Upper lobe of left lung (tissue), 6 donors: ENCODE results near the gene PTPRN2. TPM values are rescaled to one million over a fixed set of nuclear protein-coding genes. Genes with fewer than 3 reads are reported as not detected.
"Not testable (repeated sequence)": the region's sequence is repeated elsewhere in the genome, so short reads cannot be mapped to it uniquely, and the experiment has no call there.

Source experiments
- ATAC-seq, 2 donors: fragments of 200-7000 bp; cut with Tn5 transposase; one replicate each; pipeline ENCODE4 v1.9.1; 2022; ENCODE audit warnings: mild to moderate bottlenecking in 2 of 2, moderate library complexity in 2 of 2; ENCODE audit not compliant: low FRiP score in 2 of 2
- DNase-seq, 2 donors: peaks; one replicate each; pipeline ENCODE4 v3.0.0-alpha.2; 2019 to 2020
- H3K27ac ChIP-seq, 4 donors: fragments of 200-600 bp; sonication (generic); one replicate each; pipeline ENCODE4 v1.5.1; 2016 to 2019
- H3K27me3 ChIP-seq, 4 donors: fragments of 200-600 bp; sonication (generic); one replicate each; pipeline ENCODE4 v1.5.1; 2017 to 2019
- H3K36me3 ChIP-seq, 4 donors: fragments of 200-600 bp; sonication (generic); one replicate each; pipeline ENCODE4 v1.5.1; 2016 to 2019
- H3K4me1 ChIP-seq, 4 donors: fragments of 200-600 bp; sonication (generic); one replicate each; pipeline ENCODE4 v1.5.1; 2018 to 2019
- H3K4me3 ChIP-seq, 4 donors: fragments of 200-600 bp; sonication (generic); one replicate each; pipeline ENCODE4 v1.5.1; 2017 to 2019; ENCODE audit warnings: mild to moderate bottlenecking in 2 of 4, moderate library complexity in 1 of 4
- H3K9me3 ChIP-seq, 4 donors: fragments of 200-600 bp; sonication (generic); one replicate each; pipeline ENCODE4 v1.5.1; 2018 to 2019
- EP300 ChIP-seq, 4 donors: sonication (generic); formaldehyde crosslinking; IDR thresholded peaks; one replicate each; pipeline ENCODE4 v1.5.1; 2017; ENCODE audit warnings: antibody characterized with exemption in 4 of 4, control low read depth in 2 of 4
- POLR2A ChIP-seq, 4 donors: fragments of 450-650 bp; IDR thresholded peaks; one replicate each; pipeline ENCODE4 v1.5.1; 2016 to 2017; ENCODE audit warnings: antibody characterized with exemption in 4 of 4, mild to moderate bottlenecking in 2 of 4
- POLR2AphosphoS5 ChIP-seq, 2 donors: sonication (generic); formaldehyde crosslinking; IDR thresholded peaks; one replicate each; pipeline ENCODE4 v1.5.1; 2017; ENCODE audit warnings: antibody characterized with exemption in 2 of 2
- WGBS, 2 donors: methylation state at CpG; one replicate each; pipeline ENCODE4 v1.1.5; 2017 to 2018; 5-methylcytosine and 5-hydroxymethylcytosine counted together
- total RNA-seq, 6 donors: library from RNA; depleted of rRNA in 4 of 6; stranded (reverse); fragments of >200 nt in 4 of 6; gene quantifications; one replicate each; pipeline versions ENCODE4 v1.1.0 to v1.2.1, GENCODE V29; 2016 to 2021
- TF ChIP-seq, protein P1 (sequence below), 6 experiments: fragments of 450-650 bp in 4 of 6; fragments of 200-600 bp in 2 of 6; sonication (generic) in 2 of 6; IDR thresholded peaks; one replicate each; pipeline ENCODE4 v1.5.1; 2016 to 2019; ENCODE audit warnings: antibody characterized with exemption in 6 of 6
- donor health status: DM: no; HTN: no; CAD: no; lungs with moderate emphysema.
- donor health status: DM: no; HTN: yes; CAD: no; lungs with severe emphysema.

PTPRN2 gene
- total RNA-seq, 6 donors from 2014 or later, result 3.3 to 7.9 (median 5.2) TPM

DNA sequence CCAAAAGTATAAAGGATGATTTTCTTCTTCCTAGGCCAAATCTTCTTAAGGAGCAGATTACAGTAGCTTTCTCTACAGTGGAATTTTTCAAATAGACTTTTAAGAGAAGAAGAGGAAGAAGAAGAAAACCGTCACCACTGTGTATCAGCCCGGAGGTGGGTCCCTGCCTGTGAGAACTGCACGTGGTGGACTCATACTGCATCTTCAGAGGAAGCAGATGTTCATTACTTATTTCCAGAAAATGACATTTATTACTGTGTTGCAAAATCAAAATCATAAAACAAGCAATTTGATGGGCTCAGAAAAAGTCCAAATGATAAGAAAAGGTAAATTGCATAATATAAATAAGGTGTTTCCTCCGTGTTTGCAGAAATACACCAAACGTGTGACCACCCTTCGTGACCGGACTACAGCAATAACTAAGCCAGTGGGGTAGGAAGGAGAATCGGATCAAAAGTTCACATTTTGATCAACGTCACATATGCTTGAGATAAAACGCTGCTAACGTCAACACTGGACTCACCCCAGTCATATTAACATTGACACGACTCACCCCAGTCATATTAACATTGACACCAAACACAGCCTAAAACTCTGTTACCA, 179.2 kb downstream of the PTPRN2 start:
- no peak overlapping the region for H3K4me3 ChIP-seq
- WGBS, 2 donors, result 42 to 55% methylated on average over 12 of the region's 12 CpGs
- ATAC-seq, result no peak
- H3K4me1 ChIP-seq, result no peaks in the 10 kb centered on the region
- no peaks in the 10 kb centered on the region for H3K36me3 ChIP-seq
- TF ChIP-seq EP300 (IDR thresholded peaks at IDR 0.05) (no peak), POLR2A (IDR thresholded peaks at IDR 0.05) (no peak), POLR2AphosphoS5 (IDR thresholded peaks at IDR 0.05) (no peak)
- TF ChIP-seq, protein P1, sequence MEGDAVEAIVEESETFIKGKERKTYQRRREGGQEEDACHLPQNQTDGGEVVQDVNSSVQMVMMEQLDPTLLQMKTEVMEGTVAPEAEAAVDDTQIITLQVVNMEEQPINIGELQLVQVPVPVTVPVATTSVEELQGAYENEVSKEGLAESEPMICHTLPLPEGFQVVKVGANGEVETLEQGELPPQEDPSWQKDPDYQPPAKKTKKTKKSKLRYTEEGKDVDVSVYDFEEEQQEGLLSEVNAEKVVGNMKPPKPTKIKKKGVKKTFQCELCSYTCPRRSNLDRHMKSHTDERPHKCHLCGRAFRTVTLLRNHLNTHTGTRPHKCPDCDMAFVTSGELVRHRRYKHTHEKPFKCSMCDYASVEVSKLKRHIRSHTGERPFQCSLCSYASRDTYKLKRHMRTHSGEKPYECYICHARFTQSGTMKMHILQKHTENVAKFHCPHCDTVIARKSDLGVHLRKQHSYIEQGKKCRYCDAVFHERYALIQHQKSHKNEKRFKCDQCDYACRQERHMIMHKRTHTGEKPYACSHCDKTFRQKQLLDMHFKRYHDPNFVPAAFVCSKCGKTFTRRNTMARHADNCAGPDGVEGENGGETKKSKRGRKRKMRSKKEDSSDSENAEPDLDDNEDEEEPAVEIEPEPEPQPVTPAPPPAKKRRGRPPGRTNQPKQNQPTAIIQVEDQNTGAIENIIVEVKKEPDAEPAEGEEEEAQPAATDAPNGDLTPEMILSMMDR (IDR thresholded peaks at IDR 0.05), result no peak
- no peak for DNase-seq
- no peaks in the 10 kb centered on the region for H3K27me3 ChIP-seq
- no peaks in the 10 kb centered on the region for H3K9me3 ChIP-seq
- no peak overlapping the region for H3K27ac ChIP-seq

DNA sequence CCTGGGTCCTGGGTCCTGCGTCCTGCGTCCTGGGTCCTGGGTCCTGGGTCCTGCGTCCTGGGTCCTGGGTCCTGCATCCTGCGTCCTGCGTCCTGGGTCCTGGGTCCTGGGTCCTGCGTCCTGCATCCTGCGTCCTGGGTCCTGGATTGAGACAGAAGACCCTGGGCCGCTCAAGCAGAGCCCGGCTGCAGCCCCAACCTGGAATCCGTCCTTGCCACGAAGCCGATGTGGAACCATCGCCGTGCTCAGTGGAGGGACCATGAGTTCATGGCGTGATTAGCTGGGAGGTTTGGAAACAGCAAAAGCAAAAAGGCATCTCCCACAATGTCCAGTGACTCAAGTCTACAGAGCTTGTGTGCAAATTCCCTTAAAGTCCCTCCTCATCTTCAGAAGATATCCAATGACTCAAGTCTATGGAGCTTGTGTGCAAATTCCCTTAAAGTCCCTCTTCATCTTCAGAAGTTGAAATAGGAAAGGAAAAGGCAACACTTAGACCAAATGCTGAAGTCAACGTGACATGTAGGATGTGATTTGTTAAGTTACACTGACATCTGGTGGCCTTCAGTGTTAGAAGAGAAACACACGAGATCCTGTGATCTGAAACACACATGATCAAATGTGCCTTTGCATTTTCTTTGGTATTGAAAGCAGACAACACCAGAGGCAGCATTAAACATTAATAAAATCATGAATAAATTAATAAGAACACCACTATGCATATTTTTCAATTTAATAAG, 179.9 kb downstream of the PTPRN2 start:
- H3K4me3 ChIP-seq, result no peak overlapping the region
- ATAC-seq, result no peak
- H3K9me3 ChIP-seq, result no peaks in the 10 kb centered on the region
- no peaks in the 10 kb centered on the region for H3K27me3 ChIP-seq
- H3K27ac ChIP-seq, result no peak overlapping the region
- no peaks in the 10 kb centered on the region for H3K4me1 ChIP-seq
- TF ChIP-seq, protein P1 (IDR thresholded peaks at IDR 0.05), result peak in 4 of 6 experiments; percentile 9 to 61 (median 58)
- TF ChIP-seq POLR2AphosphoS5 (IDR thresholded peaks at IDR 0.05) (no peak), POLR2A (IDR thresholded peaks at IDR 0.05) (no peak), EP300 (IDR thresholded peaks at IDR 0.05) (no peak)
- no peak for DNase-seq
- WGBS, 2 donors, result 69 to 72% methylated on average over 10 to 11 of the region's 17 CpGs
- H3K36me3 ChIP-seq, result no peaks in the 10 kb centered on the region

DNA sequence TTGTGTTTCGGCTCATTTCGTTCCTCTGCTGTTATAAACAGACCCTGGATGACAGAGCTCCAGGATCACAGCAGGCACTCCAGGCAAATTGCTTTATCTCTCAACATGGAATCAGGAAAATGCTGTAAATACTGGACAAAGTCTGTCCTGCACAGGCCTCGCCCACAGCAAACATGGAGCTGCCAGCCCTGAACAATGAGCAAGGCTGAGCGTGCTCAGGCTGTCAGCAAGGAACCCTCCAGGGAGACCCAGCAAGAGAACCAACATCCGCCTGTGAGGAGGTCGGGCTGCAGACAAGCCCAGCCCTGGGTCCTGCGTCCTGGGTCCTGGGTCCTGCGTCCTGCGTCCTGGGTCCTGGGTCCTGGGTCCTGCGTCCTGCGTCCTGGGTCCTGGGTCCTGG, 180.8 kb downstream of the PTPRN2 start:
- no peaks in the 10 kb centered on the region for H3K36me3 ChIP-seq
- ATAC-seq (no peak), DNase-seq (no peak)
- no peaks in the 10 kb centered on the region for H3K9me3 ChIP-seq
- H3K27me3 ChIP-seq, result no peaks in the 10 kb centered on the region
- H3K4me1 ChIP-seq, result no peaks in the 10 kb centered on the region
- no peak for TF ChIP-seq EP300 (IDR thresholded peaks at IDR 0.05)
- no peak for TF ChIP-seq POLR2A (IDR thresholded peaks at IDR 0.05)
- TF ChIP-seq POLR2AphosphoS5 (IDR thresholded peaks at IDR 0.05), result no peak
- TF ChIP-seq, protein P1 (IDR thresholded peaks at IDR 0.05), result no peak
- WGBS, 2 donors, result 81 to 83% methylated on average over 7 to 9 of the region's 11 CpGs
- H3K4me3 ChIP-seq, result no peak overlapping the region
- H3K27ac ChIP-seq, result no peak overlapping the region

DNA sequence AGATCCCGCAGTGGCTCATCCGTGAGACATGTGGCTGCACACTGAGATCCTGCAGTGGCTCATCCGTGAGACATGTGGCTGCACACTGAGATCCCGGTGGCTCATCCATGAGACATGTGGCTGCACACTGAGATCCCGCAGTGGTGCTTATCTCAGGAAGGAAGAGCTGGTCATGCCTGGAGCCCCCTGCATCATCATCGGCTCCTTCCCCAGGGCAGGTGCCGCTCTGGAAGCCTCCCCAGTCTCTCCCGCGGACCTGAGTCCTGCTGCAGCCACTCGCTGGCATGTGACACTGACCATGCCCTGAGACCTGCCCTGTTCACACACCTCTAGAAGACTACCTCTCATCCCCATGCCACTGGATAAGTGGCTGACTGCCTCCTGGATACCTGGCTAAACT, 181.3 kb downstream of the PTPRN2 start:
- Histone ChIP-seq H3K27me3 (no peaks in the 10 kb centered on the region), H3K4me1 (no peaks in the 10 kb centered on the region), H3K4me3 (no peak overlapping the region), H3K9me3 (no peaks in the 10 kb centered on the region), H3K36me3 (no peaks in the 10 kb centered on the region), H3K27ac (no peak overlapping the region)
- TF ChIP-seq, protein P1 (IDR thresholded peaks at IDR 0.05), result no peak
- no peak for TF ChIP-seq EP300 (IDR thresholded peaks at IDR 0.05)
- TF ChIP-seq POLR2AphosphoS5 (IDR thresholded peaks at IDR 0.05), result no peak
- TF ChIP-seq POLR2A (IDR thresholded peaks at IDR 0.05), result no peak
- ATAC-seq, result no peak
- no peak for DNase-seq
- 78 to 91% methylated on average over 4 to 10 of the region's 10 CpGs for WGBS, 2 donors

DNA sequence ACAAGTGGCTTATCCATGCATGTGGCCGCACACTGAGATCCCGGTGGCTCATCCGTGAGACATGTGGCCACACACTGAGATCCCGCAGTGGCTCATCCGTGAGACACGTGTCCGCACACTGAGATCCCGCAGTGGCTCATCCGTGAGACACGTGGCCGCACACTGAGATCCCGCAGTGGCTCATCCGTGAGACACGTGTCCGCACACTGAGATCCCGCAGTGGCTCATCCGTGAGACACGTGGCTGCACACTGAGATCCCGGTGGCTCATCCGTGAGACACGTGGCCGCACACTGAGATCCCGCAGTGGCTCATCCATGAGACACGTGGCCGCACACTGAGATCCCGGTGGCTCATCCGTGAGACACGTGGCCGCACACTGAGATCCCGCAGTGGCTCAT, 181.9 kb downstream of the PTPRN2 start:
- H3K27ac ChIP-seq, H3K4me3 ChIP-seq, H3K27me3 ChIP-seq, H3K4me1 ChIP-seq, H3K9me3 ChIP-seq, H3K36me3 ChIP-seq, DNase-seq, ATAC-seq: not testable (repeated sequence)
- 72 to 97% methylated on average over 5 to 26 of the region's 30 CpGs for WGBS, 2 donors
